ENCODE data around the gene FBXL20.
"Not testable (repeated sequence)": the region's sequence is repeated elsewhere in the genome, so short reads cannot be mapped to it uniquely, and the experiment has no call there.

The FBXL20 gene

GRCh38 chr17:39250076-39250475, 151.3 kb downstream of the FBXL20 start:
- not testable (repeated sequence) for DNase-seq (ENCODE audit: low read depth)

- DNase-seq (ENCODE audit: low read depth): no peak
Measured at GRCh38 chr17:39246274-39246673, 155.2 kb downstream of the FBXL20 start.

GRCh38 chr17:39244600-39245570, 156.5 kb downstream of the FBXL20 start:
- peak; percentile 78 for DNase-seq (ENCODE audit: low read depth)

GRCh38 chr17:39244016-39244599, 157.3 kb downstream of the FBXL20 start:
- DNase-seq (ENCODE audit: low read depth): no peak

GRCh38 chr17:39243155-39243554, 158.3 kb downstream of the FBXL20 start:
- no peak for DNase-seq (ENCODE audit: low read depth)

GRCh38 chr17:39240631-39241030, 160.8 kb downstream of the FBXL20 start:
- no peak for DNase-seq (ENCODE audit: low read depth)

- DNase-seq (ENCODE audit: low read depth): no peak
Measured at GRCh38 chr17:39239640-39240314, 161.6 kb downstream of the FBXL20 start.

GRCh38 chr17:39238311-39238972, 163.0 kb downstream of the FBXL20 start:
- DNase-seq (ENCODE audit: low read depth): peak; percentile 59

- DNase-seq (ENCODE audit: low read depth): no peak
Measured at GRCh38 chr17:39237586-39237985, 163.8 kb downstream of the FBXL20 start.

- DNase-seq (ENCODE audit: low read depth): no peak
Measured at GRCh38 chr17:39236981-39237441, 164.4 kb downstream of the FBXL20 start.

GRCh38 chr17:39236450-39236927, 164.9 kb downstream of the FBXL20 start:
- DNase-seq (ENCODE audit: low read depth): no peak

- peak; percentile 51 for DNase-seq (ENCODE audit: low read depth)
Measured at GRCh38 chr17:39235555-39236449, 165.6 kb downstream of the FBXL20 start.

- DNase-seq (ENCODE audit: low read depth): peak; percentile 61
Measured at GRCh38 chr17:39231591-39232551, 169.6 kb downstream of the FBXL20 start.

GRCh38 chr17:39231091-39231561, 170.3 kb downstream of the FBXL20 start:
- peak; percentile 29 for DNase-seq (ENCODE audit: low read depth)

- DNase-seq (ENCODE audit: low read depth): no peak
Measured at GRCh38 chr17:39230361-39230760, 171.1 kb downstream of the FBXL20 start.

GRCh38 chr17:39229274-39229913, 172.0 kb downstream of the FBXL20 start:
- peak; percentile 52 for DNase-seq (ENCODE audit: low read depth)

- DNase-seq (ENCODE audit: low read depth): no peak
Measured at GRCh38 chr17:39227364-39227919, 174.0 kb downstream of the FBXL20 start.

GRCh38 chr17:39225959-39226683, 175.3 kb downstream of the FBXL20 start:
- peak; percentile 63 for DNase-seq (ENCODE audit: low read depth)
